Tibial nerve (tissue), 4 donors: Measurements from ENCODE around the gene NELFA.

ENCODE experiments used
- CTCF ChIP-seq, 5 experiments: fragments of 200-600 bp in 3 of 5; fragments of 450-650 bp in 2 of 5; sonication (generic) in 3 of 5; IDR thresholded peaks; one replicate each; pipeline ENCODE4 v1.5.1; 2016 to 2019; ENCODE audit warnings: antibody characterized with exemption in 5 of 5, mild to moderate bottlenecking in 3 of 5, moderate library complexity in 2 of 5
- EP300 ChIP-seq, 2 donors: sonication (generic); formaldehyde crosslinking; IDR thresholded peaks; one replicate each; pipeline ENCODE4 v1.6.1; 2017; ENCODE audit warnings: antibody characterized with exemption in 2 of 2, mild to moderate bottlenecking in 1 of 2

- TF ChIP-seq CTCF (IDR thresholded peaks at IDR 0.05): no peak
- no peak for TF ChIP-seq EP300 (IDR thresholded peaks at IDR 0.05)
Observed at GRCh38 chr4:2009651-2010233, 968 bp upstream of the NELFA start.
